ENCODE data around the gene KCP. TPM values are rescaled to one million over a fixed set of nuclear protein-coding genes. Genes with fewer than 3 reads are reported as not detected.

Gene KCP
- total and polyA plus RNA-seq, 2 donors (not counting 1 experiment from before 2014, with no cell fraction given): 2.3 to 3.8 TPM

- no peak overlapping the region for H3K27ac ChIP-seq (ENCODE audit: low read length in 2 of 2)
- no peak for TF ChIP-seq EZH2 (IDR thresholded peaks at IDR 0.05; ENCODE audit: borderline replicate concordance, insufficient read depth, low read depth, low read length, poor library complexity, severe bottlenecking)
- no peak for TF ChIP-seq CTCF (IDR thresholded peaks at IDR 0.05)
- H3K4me3 Mint-ChIP-seq: no peak overlapping the region
- no peaks in the 10 kb centered on the region for H4K20me1 ChIP-seq (ENCODE audit: control insufficient read depth, insufficient read depth, low read length, poor library complexity, severe bottlenecking)
- no peak overlapping the region for H3K4me3 ChIP-seq (ENCODE audit: control extremely low read depth in 1 of 5, extremely low read depth in 1 of 5, insufficient read depth in 1 of 5, low read depth in 2 of 5, low read length in 4 of 5)
- 97% methylated on average over 6 of the region's 10 CpGs for WGBS (ENCODE audit: insufficient coverage)
- H3K9ac ChIP-seq (ENCODE audit: low read length): no peak overlapping the region
- POLR2A ChIA-PET: no interaction called here
- no peaks in the 10 kb centered on the region for H3K9me3 Mint-ChIP-seq (ENCODE audit: insufficient read depth)
- peaks cover 3% of the 10 kb centered on the region for H3K4me1 Mint-ChIP-seq
- intact Hi-C loops (cut with micrococcal nuclease): no loop called here
- DNase-seq: no peak
- peaks cover 0 to 29% (median 4%) of the 10 kb centered on the region in 4 experiments for H3K27me3 ChIP-seq (replicated peaks in 1 of 4; ENCODE audit: control extremely low read depth in 1 of 4, control insufficient read depth in 3 of 4, insufficient read depth in 4 of 4, low read length in 3 of 4)
- H3K4me1 ChIP-seq (ENCODE audit: control insufficient read depth in 2 of 2, insufficient read depth in 2 of 2, low read length in 2 of 2): peaks cover 0 to 6% of the 10 kb centered on the region in 2 donors
- CTCF ChIA-PET: interaction anchor here (0.6 to 1.2 kb wide), 3 partner anchors 22 to 449 kb away, joined by 3 to 4 read pairs (median 3); partner anchors contain the start of gene ATP6V1F
- ATAC-seq (ENCODE audit: low read depth): no peak
- no peaks in the 10 kb centered on the region for H3K79me2 ChIP-seq (ENCODE audit: control insufficient read depth, insufficient read depth, low read length)
- H3K27me3 Mint-ChIP-seq: peaks cover 10% of the 10 kb centered on the region
- no peaks in the 10 kb centered on the region for H3K9me3 ChIP-seq (ENCODE audit: control extremely low read depth in 1 of 3, control insufficient read depth in 2 of 3, insufficient read depth in 1 of 3, low read length in 2 of 3)
- H3K36me3 ChIP-seq (replicated peaks in 1 of 2; ENCODE audit: control extremely low read depth in 1 of 2, control insufficient read depth in 1 of 2, extremely low read depth in 1 of 2, insufficient read depth in 2 of 2, low read length in 1 of 2): no peaks in the 10 kb centered on the region
- H3K27ac Mint-ChIP-seq: peak overlapping the region; percentile 20
- no peak overlapping the region for H3K4me2 ChIP-seq (replicated peaks; ENCODE audit: low read depth, low read length, poor library complexity, severe bottlenecking)
- no peak overlapping the region for H2AFZ ChIP-seq (ENCODE audit: insufficient read depth, low read depth, low read length, poor library complexity, severe bottlenecking)
Measured at GRCh38 chr7:128885370-128886187, 24.9 kb downstream of the KCP start.
